Fibroblast of mammary gland (primary cell): Measurements from ENCODE around the gene COX19.
"Not testable (repeated sequence)": the region's sequence is repeated elsewhere in the genome, so short reads cannot be mapped to it uniquely, and the experiment has no call there.

ENCODE experiments used
- DNase-seq: peaks from one replicate; pipeline ENCODE4 v3.0.0-alpha.2; 2010; ENCODE audit warnings: low read depth
- H3K4me3 ChIP-seq: 2 replicates; pipeline ENCODE4 v1.5.1; 2011; ENCODE audit warnings: low read depth, mild to moderate bottlenecking, low read length, moderate library complexity; ENCODE audit not compliant: control insufficient read depth
- TF ChIP-seq, protein P1 (sequence below): conservative IDR thresholded peaks from 2 replicates; pipeline ENCODE4 v1.5.1; 2011; ENCODE audit warnings: low read depth, low read length, inconsistent platforms; ENCODE audit not compliant: control insufficient read depth, insufficient read depth

COX19 gene

DNA sequence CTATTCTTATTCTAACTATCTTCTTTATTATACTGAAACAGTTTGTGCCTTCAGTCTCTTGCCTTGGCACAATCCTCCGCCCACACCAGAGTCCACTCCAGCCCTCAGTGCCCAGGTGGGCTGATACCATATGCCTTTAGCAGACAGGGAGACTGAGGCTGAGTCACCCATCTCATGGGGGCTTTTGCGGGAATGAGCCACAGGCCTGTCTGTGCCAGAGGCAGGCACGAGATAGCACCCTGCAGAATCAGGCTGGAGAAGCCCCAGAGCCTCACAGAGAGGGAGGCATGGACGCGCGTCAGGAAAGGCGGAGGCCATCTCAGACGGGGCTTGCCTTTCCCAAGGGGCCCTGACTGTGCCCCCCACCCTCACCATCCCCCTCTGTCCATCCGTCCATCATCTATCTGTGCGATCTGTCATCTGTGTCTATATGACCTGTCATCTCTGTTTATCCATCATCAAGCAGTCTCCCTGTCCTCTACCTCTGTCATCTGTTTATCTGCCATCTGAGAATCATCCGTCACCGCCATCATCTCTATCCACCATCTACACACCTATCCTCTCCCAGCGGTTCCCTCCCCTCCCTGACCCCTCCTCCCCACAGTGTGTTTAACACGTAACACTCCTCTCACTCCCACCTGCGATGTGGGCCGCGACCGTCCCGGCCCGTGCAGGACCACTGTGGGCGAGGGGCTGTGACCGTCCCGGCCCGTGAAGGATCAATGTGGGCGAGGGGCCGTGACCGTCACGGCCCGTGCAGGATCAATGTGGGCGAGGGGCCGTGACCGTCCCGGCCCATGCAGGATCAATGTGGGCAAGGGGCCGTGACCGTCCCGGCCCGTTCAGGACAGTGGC, 13.6 kb downstream of the COX19 start:
- no peak overlapping the region for H3K4me3 ChIP-seq
- no peak for DNase-seq
- TF ChIP-seq, protein P1, sequence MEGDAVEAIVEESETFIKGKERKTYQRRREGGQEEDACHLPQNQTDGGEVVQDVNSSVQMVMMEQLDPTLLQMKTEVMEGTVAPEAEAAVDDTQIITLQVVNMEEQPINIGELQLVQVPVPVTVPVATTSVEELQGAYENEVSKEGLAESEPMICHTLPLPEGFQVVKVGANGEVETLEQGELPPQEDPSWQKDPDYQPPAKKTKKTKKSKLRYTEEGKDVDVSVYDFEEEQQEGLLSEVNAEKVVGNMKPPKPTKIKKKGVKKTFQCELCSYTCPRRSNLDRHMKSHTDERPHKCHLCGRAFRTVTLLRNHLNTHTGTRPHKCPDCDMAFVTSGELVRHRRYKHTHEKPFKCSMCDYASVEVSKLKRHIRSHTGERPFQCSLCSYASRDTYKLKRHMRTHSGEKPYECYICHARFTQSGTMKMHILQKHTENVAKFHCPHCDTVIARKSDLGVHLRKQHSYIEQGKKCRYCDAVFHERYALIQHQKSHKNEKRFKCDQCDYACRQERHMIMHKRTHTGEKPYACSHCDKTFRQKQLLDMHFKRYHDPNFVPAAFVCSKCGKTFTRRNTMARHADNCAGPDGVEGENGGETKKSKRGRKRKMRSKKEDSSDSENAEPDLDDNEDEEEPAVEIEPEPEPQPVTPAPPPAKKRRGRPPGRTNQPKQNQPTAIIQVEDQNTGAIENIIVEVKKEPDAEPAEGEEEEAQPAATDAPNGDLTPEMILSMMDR, result no peak

DNA sequence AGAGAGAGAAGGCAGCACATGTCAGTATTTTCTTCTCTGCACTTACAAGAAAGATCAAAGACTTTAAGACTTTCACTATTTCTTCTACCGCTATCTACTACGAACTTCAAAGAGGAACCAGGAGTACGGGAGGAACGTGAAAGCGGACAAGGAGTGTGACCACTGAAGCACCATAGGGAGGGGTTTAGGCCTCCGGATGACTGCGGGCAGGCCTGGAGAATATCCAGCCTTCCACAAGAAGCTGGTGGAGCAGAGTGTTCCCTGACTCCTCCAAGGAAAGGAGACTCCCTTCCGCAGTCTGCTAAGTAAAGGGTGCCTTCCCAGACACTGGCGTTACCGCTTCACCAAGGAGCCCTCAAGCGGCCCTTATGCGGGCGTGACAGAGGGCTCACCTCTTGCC, 14.4 kb downstream of the COX19 start:
- H3K4me3 ChIP-seq, DNase-seq: not testable (repeated sequence)

DNA sequence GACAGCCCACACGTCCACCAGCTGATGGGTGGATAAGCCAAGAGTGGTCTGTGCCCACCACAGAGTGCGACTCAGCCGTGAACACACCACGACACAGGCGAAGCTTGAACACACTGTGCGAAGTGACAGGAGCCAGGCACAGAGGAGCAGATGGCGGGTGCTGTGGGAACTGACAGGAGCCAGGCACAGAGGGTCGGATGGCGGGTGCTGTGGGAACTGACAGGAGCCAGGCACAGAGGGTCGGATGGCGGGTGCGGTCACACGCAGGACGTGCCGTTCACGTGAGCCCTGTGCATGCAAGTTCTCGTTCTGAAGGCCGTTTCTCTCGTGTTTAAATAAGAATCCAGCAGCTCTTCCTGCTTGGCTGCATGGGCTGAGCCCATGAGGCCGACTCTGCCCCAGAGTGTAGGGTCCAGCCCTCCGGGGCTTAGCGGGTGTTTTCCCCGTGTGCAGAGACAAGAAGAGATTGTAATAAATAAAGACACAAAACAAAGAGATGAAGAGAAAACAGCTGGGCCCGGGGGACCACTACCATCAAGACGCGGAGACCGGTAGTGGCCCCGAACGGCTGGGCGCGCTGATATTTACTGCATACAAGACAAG, 15.0 kb downstream of the COX19 start:
- TF ChIP-seq, protein P1, result no peak
- no peak overlapping the region for H3K4me3 ChIP-seq
- no peak for DNase-seq

DNA sequence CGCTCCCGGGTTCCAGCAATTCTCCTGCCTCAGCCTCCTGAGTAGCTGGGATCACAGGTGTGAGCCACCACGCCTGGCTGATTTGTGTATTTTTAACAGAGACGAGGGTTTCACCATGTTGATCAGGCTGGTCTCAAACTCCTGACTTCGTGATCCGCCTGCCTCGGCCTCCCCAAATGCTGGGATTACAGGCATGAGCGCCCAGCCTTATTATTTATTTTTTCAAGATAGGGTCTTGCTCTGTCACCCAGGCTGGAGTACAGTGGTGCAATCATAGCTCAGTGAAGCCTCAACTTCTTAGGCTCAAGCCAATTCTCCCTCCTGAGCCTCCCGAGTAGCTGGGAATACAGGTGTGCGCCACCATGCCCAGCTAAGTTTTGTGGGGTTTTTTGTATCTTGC, 15.6 kb downstream of the COX19 start:
- not testable (repeated sequence) for H3K4me3 ChIP-seq, DNase-seq

DNA sequence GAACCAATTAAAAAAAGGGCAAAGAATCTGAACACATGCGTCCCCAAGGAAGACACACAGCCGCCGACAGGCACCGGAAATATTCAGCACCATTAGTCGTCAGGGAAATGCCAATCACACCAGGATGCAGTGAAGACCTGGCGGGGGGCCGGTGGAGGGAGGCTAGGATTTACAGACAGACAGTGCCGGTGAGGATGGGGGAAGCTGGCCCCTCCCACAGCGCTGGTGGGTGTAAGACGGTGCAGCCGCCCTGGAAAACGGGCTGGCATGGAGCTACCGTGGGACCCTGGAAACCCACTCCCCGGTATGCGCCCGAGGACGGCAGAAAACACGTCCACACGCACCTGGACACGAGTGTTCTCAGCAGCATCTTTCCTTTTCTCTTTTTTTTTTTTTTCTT, 16.1 kb downstream of the COX19 start:
- TF ChIP-seq, protein P1, result no peak
- no peak overlapping the region for H3K4me3 ChIP-seq
- DNase-seq, result no peak

DNA sequence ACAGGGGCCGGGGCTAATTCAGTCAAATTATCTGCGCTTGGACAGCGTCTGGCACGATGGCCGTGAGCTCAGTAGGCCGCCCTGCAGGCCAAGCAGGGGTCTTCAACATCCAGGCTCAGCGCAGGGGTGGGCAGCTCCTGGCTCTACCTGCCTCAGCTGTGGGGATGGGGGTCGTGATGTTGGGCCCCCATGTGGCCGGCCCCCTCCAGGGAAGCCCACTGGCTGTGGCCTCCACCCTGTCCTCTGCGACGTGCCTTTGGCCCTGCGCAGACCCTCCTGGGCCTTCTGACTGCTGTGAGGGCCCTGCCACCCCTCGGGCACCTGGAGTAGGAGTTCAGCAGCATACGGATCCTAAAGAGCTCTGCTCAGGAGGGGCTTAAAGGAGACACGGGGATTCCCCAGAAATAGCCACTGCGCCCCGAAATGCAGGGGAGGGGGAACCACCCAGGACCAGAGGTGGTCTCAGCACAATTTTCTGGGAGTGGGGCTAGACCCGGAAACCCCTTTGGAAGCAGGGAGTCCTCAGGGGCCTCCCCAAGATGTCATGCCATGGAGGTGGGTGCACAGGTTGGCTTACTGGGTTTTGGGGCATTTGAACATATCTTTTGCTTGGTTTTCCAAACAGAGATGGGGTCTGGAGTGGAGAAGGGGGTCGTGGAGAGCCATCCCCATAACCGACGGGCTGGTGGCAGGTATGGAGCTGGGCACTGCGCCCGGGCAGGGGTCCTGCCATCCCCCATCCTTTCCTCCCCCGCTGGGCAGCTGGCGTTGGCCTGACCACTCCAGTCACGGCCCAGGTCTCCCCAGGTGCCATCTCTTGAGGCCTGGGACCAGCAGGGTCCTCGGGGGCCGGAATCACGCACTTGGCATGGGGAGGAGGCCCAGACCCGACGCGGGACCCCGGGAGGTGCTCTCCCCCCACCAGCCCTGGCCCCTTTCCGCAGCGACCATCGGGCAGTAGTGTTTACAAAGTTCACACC, 16.8 kb downstream of the COX19 start:
- no peak overlapping the region for H3K4me3 ChIP-seq
- DNase-seq, result no peak
- TF ChIP-seq, protein P1, result no peak

DNA sequence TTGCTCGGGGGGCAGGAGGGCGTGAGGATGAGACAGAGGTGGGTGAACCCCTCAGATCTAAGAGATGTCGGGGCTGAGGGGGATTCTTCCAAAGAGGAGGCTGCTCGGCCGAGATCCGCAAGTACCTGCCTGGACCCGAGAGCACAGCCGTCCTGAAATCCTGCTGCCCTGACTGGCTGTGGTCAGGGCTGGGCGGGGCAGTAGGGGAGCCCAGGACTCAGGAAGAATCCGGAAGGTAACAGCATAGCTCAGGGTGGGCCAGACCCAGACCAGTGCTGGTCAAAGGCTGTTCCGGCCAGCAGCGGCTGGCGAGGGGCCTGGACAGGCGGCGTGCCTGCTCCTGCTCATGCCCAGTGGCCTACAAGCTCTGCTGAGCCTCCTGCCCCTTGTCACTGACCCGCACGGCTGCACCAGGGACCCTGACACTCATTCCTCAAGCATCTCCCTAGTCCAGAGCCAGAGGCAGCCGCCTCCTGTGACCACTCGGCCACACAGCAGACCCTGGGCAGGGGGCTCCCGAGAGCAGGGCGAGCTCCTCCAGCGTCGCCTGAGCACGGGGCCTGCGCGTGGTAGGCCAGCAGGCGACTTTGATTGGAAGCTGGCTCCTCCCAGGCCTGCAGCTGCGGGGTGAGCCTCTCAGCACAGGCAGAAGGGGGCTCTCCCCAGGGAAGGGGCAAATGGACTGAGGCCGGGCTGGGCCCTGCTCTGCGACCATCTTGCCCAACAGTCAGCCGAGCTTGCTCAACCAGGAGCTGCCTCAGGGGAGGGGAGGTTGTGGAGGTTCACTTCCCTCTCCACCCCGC, 17.7 kb downstream of the COX19 start:
- H3K4me3 ChIP-seq, result no peak overlapping the region
- TF ChIP-seq, protein P1, result no peak
- DNase-seq, result no peak
